ENCODE measurements around the gene IL6R. TPM values are rescaled to one million over a fixed set of nuclear protein-coding genes. Genes with fewer than 3 reads are reported as not detected.

Gene IL6R
- total and polyA plus RNA-seq, 2 of the 4 experiments (the other 2 are of a cell fraction): 5.3 to 9.5 TPM

DNA sequence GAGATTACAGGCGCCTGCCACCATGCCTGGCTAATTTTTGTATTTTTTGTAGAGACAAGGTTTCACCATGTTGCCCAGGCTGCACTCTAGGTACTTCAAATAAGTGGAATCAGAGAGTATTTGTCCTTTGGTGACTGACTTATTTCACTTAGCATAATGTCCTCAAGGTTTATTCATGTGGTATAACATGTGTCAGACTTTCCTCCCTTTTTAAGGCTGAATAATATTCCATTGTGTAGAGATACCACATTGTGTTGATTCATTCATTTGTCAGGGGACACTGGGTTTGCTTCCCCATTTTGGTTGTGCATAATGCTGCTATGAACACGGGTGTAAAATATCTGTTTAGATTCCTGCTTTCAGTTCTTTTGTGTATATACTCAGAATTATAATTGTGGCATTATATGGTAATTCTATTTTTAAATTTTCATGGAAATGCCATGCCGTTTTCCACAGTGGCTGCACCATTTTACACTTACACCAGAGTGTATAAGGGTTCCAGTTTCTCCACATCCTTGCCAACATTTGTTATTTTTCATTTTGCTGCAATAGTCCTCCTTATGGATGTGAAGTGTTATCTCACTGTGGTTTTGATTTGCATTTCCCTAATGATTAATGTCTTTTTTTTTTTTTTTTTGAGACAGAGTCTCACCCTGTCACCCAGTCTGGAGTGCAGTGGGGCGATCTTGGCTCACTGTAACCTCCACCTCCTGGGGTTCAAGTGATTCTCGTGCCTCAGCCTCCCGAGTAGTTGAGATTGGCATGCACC, 35.1 kb downstream of the IL6R start:
- Histone ChIP-seq H3K9me1 (ENCODE audit: insufficient read depth, low read length) (peaks cover 7% of the 10 kb centered on the region; the same call in 1 of the 2 replicates), H2BK15ac (ENCODE audit: low read depth, low read length) (no peak overlapping the region), H3K4me1 (ENCODE audit: control insufficient read depth, insufficient read depth, low read length) (peaks cover 13% of the 10 kb centered on the region), H2AFZ (replicated peaks; ENCODE audit: low read length, poor library complexity) (no peak overlapping the region), H3K9ac (ENCODE audit: low read depth, low read length) (no peak overlapping the region), H3K9me3 (ENCODE audit: control insufficient read depth, insufficient read depth, low read length) (no peaks in the 10 kb centered on the region), H3K27ac (ENCODE audit: insufficient read depth, low read length) (no peak overlapping the region), H3K79me1 (ENCODE audit: low read depth in 1 of 2, low read length in 2 of 2) (no peaks in the 10 kb centered on the region), H2AK5ac (ENCODE audit: low read depth, low read length) (no peak overlapping the region), H4K20me1 (ENCODE audit: insufficient read depth, low read length) (peaks cover 16% of the 10 kb centered on the region; the same call in 1 of the 2 replicates), H2BK20ac (ENCODE audit: low read depth, low read length) (no peak overlapping the region), H3K4ac (ENCODE audit: low read depth, low read length) (no peak overlapping the region), H3K18ac (ENCODE audit: low read depth, low read length) (no peak overlapping the region), H2BK5ac (ENCODE audit: low read depth, low read length, poor library complexity, severe bottlenecking) (no peak overlapping the region), H3K36me3 (ENCODE audit: control insufficient read depth, insufficient read depth, low read length) (peaks cover 33% of the 10 kb centered on the region), H3K4me2 (ENCODE audit: low read depth, low read length) (no peak overlapping the region), H2BK120ac (ENCODE audit: low read depth, low read length) (no peak overlapping the region), H2AK9ac (replicated peaks; ENCODE audit: low read depth, low read length, poor library complexity) (no peak overlapping the region), H3K4me3 (ENCODE audit: insufficient read depth, low read depth, low read length) (no peak overlapping the region), H3K27me3 (ENCODE audit: control insufficient read depth, insufficient read depth, low read length) (peaks cover 17% of the 10 kb centered on the region), H3K23ac (ENCODE audit: low read depth, low read length) (no peak overlapping the region), H4K91ac (ENCODE audit: insufficient read depth, low read depth, low read length) (no peak overlapping the region), H4K5ac (ENCODE audit: low read depth, low read length) (no peak overlapping the region), H3K56ac (ENCODE audit: extremely low read depth, insufficient read depth, low read length) (no peak overlapping the region), H3K14ac (replicated peaks; ENCODE audit: low read depth, low read length) (no peak overlapping the region), H4K8ac (ENCODE audit: low read depth in 2 of 2, low read length in 2 of 2) (no peak overlapping the region)
- BruUV-seq (replicated peaks): no TSS peak
- ChIA-PET CTCF (no interaction called here), POLR2A (ENCODE audit: unreplicated experiment) (no interaction called here)
- ATAC-seq (ENCODE audit: low read depth) (no peak), DNase-seq (no peak)
- dilution Hi-C loops (cut with HindIII; ENCODE audit: low sequenced_read_pairs, unreplicated experiment): no loop called here
- intact Hi-C loops (cut with micrococcal nuclease): loop anchor here (10.0 kb wide), 1 partner anchor 165 kb away; the partner anchor contains the start of gene HAX1
- TF ChIP-seq CHD1 (IDR thresholded peaks at IDR 0.05; ENCODE audit: low read depth, low read length): no peak
- no peak for TF ChIP-seq MAZ (IDR thresholded peaks at IDR 0.05; ENCODE audit: borderline replicate concordance, low read depth, low read length)
- no peak for TF ChIP-seq MAFK (IDR thresholded peaks at IDR 0.05; ENCODE audit: low read depth, low read length)
- no peak for TF ChIP-seq RAD21 (IDR thresholded peaks at IDR 0.05; ENCODE audit: low read length)
- TF ChIP-seq BHLHE40 (IDR thresholded peaks at IDR 0.05; ENCODE audit: low read depth, low read length): no peak
- no peak for TF ChIP-seq NFE2L2 (IDR thresholded peaks at IDR 0.05; ENCODE audit: low read depth, low read length)
- no peak for TF ChIP-seq SMC3 (IDR thresholded peaks at IDR 0.05; ENCODE audit: low read depth, low read length)
- in situ Hi-C loops (cut with MboI; ENCODE audit: low sequenced_read_pairs): no loop called here
- no CpG with 5 or more reads among the region's 6 CpGs for WGBS, 2 experiments (ENCODE audit: extremely low coverage in 2 of 2, insufficient read length in 1 of 2)

Measured in IMR-90 (cell line).